Naive B cell (primary cell): ENCODE results near the gene HGS. TPM values are rescaled to one million over a fixed set of nuclear protein-coding genes. Genes with fewer than 3 reads are reported as not detected.
"Not testable (repeated sequence)": the region's sequence is repeated elsewhere in the genome, so short reads cannot be mapped to it uniquely, and the experiment has no call there.

Experiments
- ATAC-seq, 2 donors: fragments of 150-1000 bp; cut with Tn5 transposase; 2 replicates each; pipeline ENCODE4 v1.10.0; 2021; ENCODE audit warnings: low read depth in 2 of 2, mild to moderate bottlenecking in 2 of 2, moderate library complexity in 2 of 2
- DNase-seq: peaks from one replicate; pipeline ENCODE4 v3.0.0; 2022
- H3K27ac Mint-ChIP-seq, 6 donors: one replicate each; pipeline ENCODE4 v1.8.0; 2020 to 2022; ENCODE audit warnings: mild to moderate bottlenecking in 6 of 6, mixed read lengths in 6 of 6, moderate library complexity in 5 of 6, inconsistent platforms in 2 of 6
- H3K27me3 Mint-ChIP-seq, 3 donors: one replicate each; pipeline ENCODE4 v1.8.0; 2021 to 2022; ENCODE audit warnings: mixed read lengths in 3 of 3, mild to moderate bottlenecking in 1 of 3
- H3K36me3 Mint-ChIP-seq, 2 donors: one replicate each; pipeline ENCODE4 v1.8.0; 2020 to 2022; ENCODE audit warnings: mixed read lengths in 2 of 2, inconsistent platforms in 1 of 2, mild to moderate bottlenecking in 1 of 2
- H3K4me1 Mint-ChIP-seq, 3 donors: one replicate each; pipeline ENCODE4 v1.8.0; 2020 to 2022; ENCODE audit warnings: mixed read lengths in 3 of 3, inconsistent platforms in 1 of 3, mild to moderate bottlenecking in 1 of 3, moderate library complexity in 1 of 3
- H3K4me3 Mint-ChIP-seq, 8 donors: one replicate each; pipeline ENCODE4 v1.8.0; 2020 to 2022; ENCODE audit warnings: mild to moderate bottlenecking in 8 of 8, mixed read lengths in 8 of 8, moderate library complexity in 8 of 8, inconsistent platforms in 2 of 8
- H3K9me3 Mint-ChIP-seq, 7 donors: one replicate each; pipeline ENCODE4 v1.8.0; 2020 to 2022; ENCODE audit warnings: mixed read lengths in 7 of 7, mild to moderate bottlenecking in 5 of 7, inconsistent platforms in 2 of 7, moderate library complexity in 1 of 7
- polyA plus RNA-seq, 6 donors: library from polyadenylated mRNA; unstranded; fragments of 300-500 nt; fragmentation: Illumina TruSeq; gene quantifications; one replicate each; pipeline ENCODE4 v1.2.3, GENCODE V29; 2021; ENCODE audit warnings: low read depth in 6 of 6

The HGS gene
- polyA plus RNA-seq, 6 donors from 2014 or later: 11.3 to 47.6 (median 21.7) TPM

DNA sequence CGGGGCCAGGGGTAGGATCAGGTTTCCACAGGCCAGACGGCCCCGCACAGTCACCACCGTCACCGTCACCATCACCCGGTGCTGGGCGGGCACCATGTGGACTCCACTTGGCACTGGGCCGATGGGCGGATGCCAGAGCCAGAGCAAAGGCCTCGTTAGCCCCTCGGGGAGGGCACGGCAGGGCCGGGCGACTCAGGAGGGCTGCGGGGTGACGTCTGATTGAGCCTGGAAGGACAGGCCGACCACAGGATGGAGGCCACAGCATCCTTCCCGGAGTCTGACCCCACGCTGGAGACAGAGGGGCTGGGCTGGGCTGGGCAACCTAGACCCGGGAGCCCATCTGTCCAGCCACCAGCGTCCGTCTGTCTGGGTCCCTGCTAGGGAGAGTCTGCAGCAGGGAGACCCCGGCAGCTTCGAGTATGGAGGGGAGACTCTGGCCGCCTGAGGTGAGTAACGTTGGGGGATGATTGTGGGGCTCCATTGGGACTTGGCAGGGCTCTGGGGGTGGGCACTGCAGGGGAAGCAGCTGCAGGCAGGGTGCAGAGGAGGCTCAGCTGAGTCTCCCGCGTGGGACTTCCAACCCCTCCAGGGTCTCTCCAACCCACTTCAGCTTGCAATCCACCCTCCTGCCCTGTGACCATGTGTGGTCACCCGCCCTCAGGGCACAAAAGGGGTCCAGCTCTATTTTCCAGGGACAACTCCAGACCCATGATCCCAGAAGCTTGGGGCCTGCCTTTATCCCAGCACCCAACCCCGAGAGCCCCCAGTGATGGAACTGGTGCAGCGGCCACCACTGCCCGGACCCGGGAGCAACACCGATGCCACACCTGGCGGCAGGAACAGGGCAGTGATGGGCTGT, 50.8 kb downstream of the HGS start:
- no peak overlapping the region for H3K27ac Mint-ChIP-seq
- no peaks in the 10 kb centered on the region for H3K9me3 Mint-ChIP-seq
- DNase-seq (no peak), ATAC-seq (no peak)
- no peaks in the 10 kb centered on the region for H3K36me3 Mint-ChIP-seq
- H3K4me3 Mint-ChIP-seq: peak overlapping the region in 1 of 8 donors; percentile 16
- H3K4me1 Mint-ChIP-seq: peaks cover 11 to 17% (median 11%) of the 10 kb centered on the region in 3 donors
- peaks cover 21 to 59% (median 41%) of the 10 kb centered on the region in 3 donors for H3K27me3 Mint-ChIP-seq

DNA sequence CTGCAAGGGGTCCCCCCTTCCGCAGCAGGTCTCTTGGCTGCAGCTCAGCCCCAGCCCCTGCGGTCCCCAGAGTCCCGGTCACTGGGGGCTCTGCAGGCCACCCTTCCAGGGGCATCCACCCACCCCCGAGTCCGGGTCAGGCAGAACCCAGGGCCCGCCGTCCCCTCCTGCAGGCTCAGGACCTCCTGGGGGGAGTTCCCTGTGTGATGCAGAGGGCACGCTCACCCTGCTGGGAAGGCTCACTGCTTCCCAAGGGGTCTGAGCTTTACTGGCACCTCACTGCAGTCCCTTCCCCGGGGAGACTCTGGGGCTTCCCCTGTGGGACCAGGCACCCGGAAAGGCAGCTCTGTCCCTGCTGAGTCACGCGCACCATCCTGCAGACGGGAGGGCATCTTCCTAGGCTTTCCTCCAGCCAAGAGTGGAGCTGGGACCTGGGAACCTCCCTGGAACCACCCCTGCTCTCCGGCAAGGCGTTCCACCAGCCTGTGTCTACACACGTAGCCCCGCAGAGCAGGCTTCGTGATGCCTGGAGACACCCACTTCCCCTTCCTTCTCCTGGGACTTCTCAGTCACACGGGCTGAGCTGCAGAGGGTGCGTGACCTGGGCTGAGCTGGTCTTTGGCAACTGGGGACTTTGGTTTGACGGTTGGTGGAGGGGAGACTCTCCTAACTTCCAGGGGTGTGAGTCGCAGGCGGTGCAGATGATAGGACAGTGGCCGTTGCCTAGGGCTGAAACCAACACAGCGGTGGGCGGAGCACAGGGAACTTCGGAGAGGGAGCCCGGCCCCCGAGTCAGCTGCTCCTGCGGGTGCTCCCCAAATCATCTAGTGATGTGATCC, 51.7 kb downstream of the HGS start:
- Mint-ChIP-seq H3K27ac (peak overlapping the region in 1 of 6 donors; percentile 55), H3K27me3 (peaks cover 21 to 54% (median 41%) of the 10 kb centered on the region in 3 donors), H3K36me3 (no peaks in the 10 kb centered on the region), H3K4me1 (peaks cover 11 to 17% (median 11%) of the 10 kb centered on the region in 3 donors), H3K9me3 (no peaks in the 10 kb centered on the region), H3K4me3 (peak overlapping the region in 7 of 8 donors; percentile 64 to 89 (median 82))
- peak; percentile 34 for DNase-seq
- peak; percentile 92 for ATAC-seq

DNA sequence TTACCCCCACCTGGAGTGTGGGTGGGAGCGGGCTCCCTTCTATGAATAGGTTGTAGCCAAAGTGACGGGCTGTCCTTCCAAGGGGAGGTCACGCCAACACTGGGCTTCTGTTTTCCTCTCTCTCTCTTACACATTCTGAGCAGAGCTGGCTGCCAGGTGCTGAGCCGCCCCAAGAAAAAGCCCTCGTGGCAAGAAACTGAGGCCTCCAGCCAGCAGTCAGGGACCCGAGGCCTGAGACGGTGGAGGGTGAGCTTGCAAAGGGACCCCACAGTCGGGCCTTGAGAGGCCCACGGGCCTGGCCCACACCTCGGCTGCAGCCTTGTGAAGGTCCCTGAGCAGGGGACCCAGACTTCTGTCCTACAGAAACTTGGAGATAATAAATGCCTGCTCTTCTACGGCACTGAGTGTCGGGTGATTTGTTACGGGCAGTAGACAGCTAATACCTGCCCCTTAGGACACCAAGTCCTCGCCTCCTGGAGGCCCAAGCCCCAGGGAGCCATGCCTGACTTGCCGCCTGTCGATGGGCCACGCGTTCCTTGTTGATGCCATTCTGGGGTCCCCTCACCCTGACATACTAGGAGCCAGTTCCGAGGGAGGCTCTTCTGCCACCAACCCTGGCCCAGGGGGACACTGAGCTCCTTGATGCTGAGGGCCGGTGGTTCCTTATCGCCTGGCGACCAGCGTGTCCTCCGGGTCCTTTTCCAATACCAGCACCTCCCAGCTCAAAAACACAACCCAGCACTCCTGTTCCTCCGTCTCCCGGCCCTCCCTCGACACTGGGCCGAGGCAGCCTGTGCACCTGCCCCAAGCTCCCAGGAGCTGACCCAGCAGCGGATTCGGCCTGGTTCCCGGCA, 54.4 kb downstream of the HGS start:
- no peaks in the 10 kb centered on the region for H3K9me3 Mint-ChIP-seq
- peaks cover 14 to 17% (median 16%) of the 10 kb centered on the region in 3 donors for H3K4me1 Mint-ChIP-seq
- H3K27me3 Mint-ChIP-seq: peaks cover 18 to 45% (median 37%) of the 10 kb centered on the region in 3 donors
- H3K36me3 Mint-ChIP-seq: no peaks in the 10 kb centered on the region
- H3K4me3 Mint-ChIP-seq: peak overlapping the region in 2 of 8 donors; percentile 20 to 47
- DNase-seq (no peak), ATAC-seq (no peak)
- H3K27ac Mint-ChIP-seq: no peak overlapping the region

DNA sequence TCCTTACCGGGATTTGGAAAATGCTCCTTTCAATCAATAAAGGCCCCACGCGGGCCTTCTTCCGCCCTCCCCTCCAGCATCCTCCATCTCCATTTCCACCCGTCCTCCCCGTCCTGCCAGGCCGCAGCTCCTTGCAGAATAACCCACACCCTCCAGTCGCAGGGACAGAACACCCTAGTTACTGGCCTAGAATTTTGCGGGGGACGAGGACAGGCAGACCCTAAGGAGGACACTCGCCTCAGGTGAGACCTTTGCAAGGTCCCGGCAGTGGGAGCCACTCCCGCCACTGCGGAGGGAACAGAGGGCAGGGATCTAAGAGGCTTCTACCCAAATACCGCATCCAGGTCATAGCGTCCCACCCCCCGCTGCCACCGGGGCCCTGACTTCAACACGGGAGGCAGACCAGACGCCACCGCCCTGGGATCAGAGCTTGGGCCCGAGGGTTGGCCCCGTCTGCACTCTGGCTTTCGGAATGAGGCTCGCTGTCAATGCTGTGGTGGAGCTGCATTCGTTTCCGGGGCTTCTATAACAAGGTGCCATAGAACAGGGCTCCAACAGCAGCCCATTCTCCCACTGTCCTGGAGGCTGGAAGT, 55.1 kb downstream of the HGS start:
- no peak overlapping the region for H3K27ac Mint-ChIP-seq
- H3K4me1 Mint-ChIP-seq: peaks cover 11% of the 10 kb centered on the region in 3 donors
- no peak for ATAC-seq
- no peak for DNase-seq
- no peak overlapping the region for H3K4me3 Mint-ChIP-seq
- H3K27me3 Mint-ChIP-seq: peaks cover 12 to 38% (median 29%) of the 10 kb centered on the region in 3 donors
- no peaks in the 10 kb centered on the region for H3K9me3 Mint-ChIP-seq
- H3K36me3 Mint-ChIP-seq: no peaks in the 10 kb centered on the region

DNA sequence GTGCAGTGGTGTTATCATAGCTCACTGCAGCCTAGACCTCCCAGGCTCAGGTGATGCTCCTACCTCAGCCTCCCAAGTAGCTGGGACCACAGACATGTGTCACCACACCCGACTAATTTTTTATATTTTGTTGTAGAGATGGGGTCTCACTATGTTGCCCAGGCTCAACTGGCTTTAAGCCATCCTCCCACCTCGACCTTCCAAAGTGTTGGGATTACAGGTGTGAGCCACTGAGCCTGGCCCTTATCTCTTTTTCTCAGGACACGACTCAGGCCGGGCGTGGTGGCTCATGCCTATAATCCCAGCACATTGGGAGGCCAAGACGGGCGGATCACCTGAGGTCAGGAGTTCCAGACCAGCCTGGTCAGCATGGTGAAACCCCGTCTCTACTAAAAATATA, 55.8 kb downstream of the HGS start:
- Mint-ChIP-seq H3K4me1 (peaks cover 9 to 11% (median 11%) of the 10 kb centered on the region in 3 donors), H3K27ac (peak overlapping the region in 1 of 6 donors; percentile 76), H3K27me3 (peaks cover 12 to 36% (median 28%) of the 10 kb centered on the region in 3 donors)
- DNase-seq, ATAC-seq, H3K9me3 Mint-ChIP-seq, H3K4me3 Mint-ChIP-seq, H3K36me3 Mint-ChIP-seq: not testable (repeated sequence)

DNA sequence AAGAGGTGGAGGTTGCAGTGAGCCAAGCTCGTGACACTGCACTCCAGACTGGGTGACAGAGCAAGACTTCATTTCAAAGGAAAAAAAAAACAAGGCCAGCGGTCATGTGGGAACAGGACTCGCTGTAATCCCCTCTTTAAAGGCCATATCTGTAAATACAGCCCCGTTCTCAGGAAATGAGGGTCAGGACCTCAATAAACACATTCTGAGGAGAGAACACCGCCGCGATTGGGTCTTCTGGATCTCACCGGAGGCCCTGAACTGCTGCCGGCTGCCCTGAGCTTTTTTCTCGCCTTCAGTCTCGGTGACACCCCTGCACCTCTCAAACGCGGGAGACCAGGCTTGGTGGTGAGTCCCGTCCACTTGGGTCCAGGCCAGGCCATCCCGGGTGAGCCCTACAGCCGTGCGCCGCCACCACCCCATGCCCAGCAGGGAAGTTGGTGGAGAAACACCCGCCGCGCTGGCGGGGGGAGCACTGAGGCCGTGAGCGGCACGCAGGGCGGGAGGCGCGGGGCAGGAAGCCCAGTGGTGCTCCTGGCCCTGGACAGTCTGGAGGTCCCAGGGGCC, 56.7 kb downstream of the HGS start:
- peaks cover 10 to 34% (median 27%) of the 10 kb centered on the region in 3 donors for H3K27me3 Mint-ChIP-seq
- H3K4me3 Mint-ChIP-seq: no peak overlapping the region
- no peaks in the 10 kb centered on the region for H3K36me3 Mint-ChIP-seq
- ATAC-seq (no peak), DNase-seq (no peak)
- peak overlapping the region in 1 of 6 donors; percentile 30 for H3K27ac Mint-ChIP-seq
- peaks cover 6 to 10% (median 10%) of the 10 kb centered on the region in 3 donors for H3K4me1 Mint-ChIP-seq
- H3K9me3 Mint-ChIP-seq: no peaks in the 10 kb centered on the region

DNA sequence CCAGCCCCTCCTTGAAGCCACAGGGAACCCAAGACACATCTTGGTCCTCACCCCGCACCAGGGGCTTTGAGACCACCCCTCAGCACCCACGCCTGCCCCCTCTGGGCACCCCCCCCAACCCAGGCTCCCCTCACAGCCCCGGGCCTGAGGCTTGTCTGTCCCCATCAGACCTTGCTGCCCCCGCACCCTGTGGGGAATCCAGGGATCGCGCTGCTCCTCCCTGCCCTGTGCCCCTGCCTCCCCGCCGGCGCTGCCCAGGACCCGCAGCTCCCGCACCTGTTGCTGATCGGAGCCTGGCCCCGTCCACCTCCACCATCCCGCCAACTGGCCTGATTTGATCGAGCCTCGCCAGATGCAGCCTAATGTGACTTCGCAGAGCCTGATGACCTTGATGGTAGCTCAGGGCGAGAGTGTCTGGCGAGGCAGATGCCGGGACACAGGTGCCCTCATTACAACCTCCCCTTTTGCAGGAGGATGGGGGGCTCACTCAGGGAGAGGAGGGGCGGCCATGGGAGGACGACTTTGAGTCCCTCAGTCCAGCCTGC, 57.3 kb downstream of the HGS start:
- peaks cover 5 to 28% (median 21%) of the 10 kb centered on the region in 3 donors for H3K27me3 Mint-ChIP-seq
- H3K4me3 Mint-ChIP-seq: no peak overlapping the region
- H3K36me3 Mint-ChIP-seq: no peaks in the 10 kb centered on the region
- H3K9me3 Mint-ChIP-seq: no peaks in the 10 kb centered on the region
- peaks cover 0 to 5% (median 3%) of the 10 kb centered on the region in 3 donors for H3K4me1 Mint-ChIP-seq
- ATAC-seq (no peak), DNase-seq (no peak)
- no peak overlapping the region for H3K27ac Mint-ChIP-seq

DNA sequence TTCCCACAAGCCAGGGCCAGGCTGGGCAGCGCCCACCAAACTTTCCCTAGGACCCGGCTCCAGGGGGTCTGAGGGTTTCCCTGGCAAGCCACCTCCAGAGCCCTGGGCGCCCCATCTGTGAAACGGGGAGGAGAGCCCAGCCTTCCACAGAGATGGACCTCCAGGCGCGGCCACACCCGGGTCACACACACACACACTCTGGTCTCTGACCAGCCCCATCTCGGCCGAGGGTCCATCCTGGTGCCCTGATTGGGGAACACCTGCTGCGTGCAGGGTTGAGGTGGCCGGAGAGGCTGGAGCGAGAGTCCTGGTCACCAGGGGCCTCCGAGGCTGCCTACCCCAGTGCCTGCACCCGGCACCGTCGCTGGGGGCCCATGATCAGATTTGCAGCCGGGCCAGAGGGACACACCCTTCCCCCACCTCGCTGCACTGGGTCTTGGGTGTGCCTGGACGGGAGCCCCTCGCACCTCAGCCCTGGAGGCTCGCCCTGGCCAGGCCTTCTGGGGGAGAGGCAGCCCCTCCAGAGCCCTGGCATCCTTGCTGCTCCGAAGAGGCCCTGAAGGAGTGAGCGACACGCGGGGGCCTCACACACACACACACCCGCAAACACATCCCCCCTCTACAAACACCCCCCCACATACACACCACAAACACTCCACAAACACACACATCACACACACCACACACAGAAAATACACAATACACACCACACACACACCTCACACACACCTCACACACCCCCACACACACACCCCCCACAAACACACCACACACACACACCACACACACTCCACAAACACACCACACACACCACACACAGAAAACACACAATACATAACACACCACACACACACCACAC, 58.0 kb downstream of the HGS start:
- Mint-ChIP-seq H3K27me3 (peaks cover 5 to 28% (median 21%) of the 10 kb centered on the region in 3 donors), H3K36me3 (no peaks in the 10 kb centered on the region), H3K27ac (peak overlapping the region in 3 of 6 donors; percentile 17 to 39 (median 37)), H3K4me3 (no peak overlapping the region), H3K9me3 (no peaks in the 10 kb centered on the region), H3K4me1 (peaks cover 0 to 5% (median 3%) of the 10 kb centered on the region in 3 donors)
- DNase-seq: no peak
- ATAC-seq: no peak

Other genes starting within 250 kb of the HGS start
- gene ACTG1, start 171.2 kb upstream of the HGS start, polyA plus RNA-seq: 1,000 to 10,000 TPM in 1 of 6 donors, 100 to 1,000 TPM in 5; 664 to 1,094 (median 872) TPM
- under 1 TPM in 5 of 6 donors, not detected in 1; 0.17 to 0.59 (median 0.39) TPM for gene FSCN2, start 155.6 kb upstream of the HGS start, polyA plus RNA-seq
- 10 to 100 TPM; 12.5 to 31.2 (median 15.1) TPM for gene FAAP100, start 131.7 kb upstream of the HGS start, polyA plus RNA-seq
- gene NPLOC4, start 46.9 kb upstream of the HGS start, polyA plus RNA-seq: 10 to 100 TPM; 49.2 to 76.6 (median 57.7) TPM
- under 1 TPM in 5 of 6 donors, not detected in 1; 0.34 to 0.92 (median 0.86) TPM for gene TSPAN10, start 46.8 kb upstream of the HGS start, polyA plus RNA-seq
- 10 to 100 TPM in 1 of 6 donors, 1 to 10 TPM in 5; 2.1 to 16.1 (median 5.1) TPM for gene PDE6G, start 27.5 kb upstream of the HGS start, polyA plus RNA-seq
- 10 to 100 TPM; 63.9 to 77.5 (median 69.6) TPM for gene OXLD1, start 17.4 kb upstream of the HGS start, polyA plus RNA-seq
- 10 to 100 TPM in 4 of 6 donors, 1 to 10 TPM in 2; 3.2 to 29.4 (median 12.3) TPM for gene CCDC137, start 17.3 kb upstream of the HGS start, polyA plus RNA-seq
- 100 to 1,000 TPM in 1 of 6 donors, 10 to 100 TPM in 5; 32.8 to 101 (median 37.6) TPM for gene ARL16, start 214 bp upstream of the HGS start, polyA plus RNA-seq
- 10 to 100 TPM; 33.7 to 51.6 (median 42.3) TPM for gene MRPL12, start 19.4 kb downstream of the HGS start, polyA plus RNA-seq
- 1 to 10 TPM in 4 of 6 donors, under 1 TPM in 1, not detected in 1; 0.92 to 5.0 (median 2.3) TPM for gene SLC25A10, start 28.3 kb downstream of the HGS start, polyA plus RNA-seq
- not detected for gene GCGR, start 120.1 kb downstream of the HGS start, polyA plus RNA-seq
- gene MCRIP1, start 149.3 kb downstream of the HGS start, polyA plus RNA-seq: 100 to 1,000 TPM in 1 of 6 donors, 10 to 100 TPM in 5; 66.2 to 114 (median 77.4) TPM
- under 1 TPM in 2 of 6 donors, not detected in 4; 0.18 to 0.64 TPM for gene PPP1R27, start 151.0 kb downstream of the HGS start, polyA plus RNA-seq
- gene P4HB, start 176.5 kb downstream of the HGS start, polyA plus RNA-seq: 100 to 1,000 TPM; 139 to 192 (median 158) TPM
- 100 to 1,000 TPM in 1 of 6 donors, 10 to 100 TPM in 5; 42.9 to 116 (median 78.3) TPM for gene ARHGDIA, start 187.3 kb downstream of the HGS start, polyA plus RNA-seq
- gene ALYREF, start 207.6 kb downstream of the HGS start, polyA plus RNA-seq: 10 to 100 TPM; 25.5 to 53.9 (median 41.7) TPM
- 100 to 1,000 TPM; 208 to 260 (median 218) TPM for gene ANAPC11, start 207.7 kb downstream of the HGS start, polyA plus RNA-seq
- gene NPB, start 218.2 kb downstream of the HGS start, polyA plus RNA-seq: under 1 TPM in 1 of 6 donors, not detected in 5; 0.24 TPM
- gene PCYT2, start 227.4 kb downstream of the HGS start, polyA plus RNA-seq: 10 to 100 TPM; 19.0 to 28.4 (median 21.2) TPM
- gene SIRT7, start 234.2 kb downstream of the HGS start, polyA plus RNA-seq: 10 to 100 TPM; 23.6 to 41.3 (median 30.6) TPM
- 1 to 10 TPM; 3.4 to 6.7 (median 4.7) TPM for gene MAFG, start 243.7 kb downstream of the HGS start, polyA plus RNA-seq